H1 (cell line): ENCODE measurements around the gene GPR68.

Experiments used
- CTCF ChIP-seq, 3 experiments: IDR thresholded peaks; 1 replicate in 2 of 3; 2 replicates in 1 of 3; pipeline versions ENCODE4 v1.5.1 to v1.6.1; 2011; ENCODE audit warnings: low read length in 3 of 3, mild to moderate bottlenecking in 3 of 3, inconsistent platforms in 2 of 3, low read depth in 1 of 3, moderate library complexity in 1 of 3; ENCODE audit not compliant: insufficient read depth in 1 of 3; ENCODE audit errors: control extremely low read depth in 1 of 3
- RAD21 ChIP-seq, 2 experiments: IDR thresholded peaks in 1 of 2; conservative IDR thresholded peaks in 1 of 2; 2 replicates each; pipeline ENCODE4 v1.6.1; 2011; ENCODE audit warnings: low read depth in 2 of 2, low read length in 2 of 2, improper control_type of control experiment in 1 of 2, inconsistent platforms in 1 of 2, mild to moderate bottlenecking in 1 of 2, moderate library complexity in 1 of 2
- SAP30 ChIP-seq: fragments of 300-600 bp; sonication (generic); IDR thresholded peaks from 2 replicates; pipeline ENCODE4 v1.7.1; 2012; ENCODE audit warnings: low read length, moderate library complexity, mild to moderate bottlenecking, inconsistent platforms; ENCODE audit not compliant: insufficient read depth, insufficient replicate concordance
- TAF7 ChIP-seq: optimal IDR thresholded peaks from 2 replicates; pipeline ENCODE3; 2011; ENCODE audit warnings: low read depth, mild to moderate bottlenecking, inconsistent platforms, low read length, moderate library complexity, borderline replicate concordance

- TF ChIP-seq CTCF (IDR thresholded peaks at IDR 0.05; ENCODE audit: control extremely low read depth in 1 of 3, insufficient read depth in 1 of 3, low read depth in 1 of 3, low read length in 3 of 3): no peak
- TF ChIP-seq TAF7: no peak
- TF ChIP-seq SAP30: no peak
- TF ChIP-seq RAD21 (IDR thresholded peaks at IDR 0.05 in 1 of 2, conservative IDR thresholded peaks at IDR 0.05 in 1 of 2; ENCODE audit: low read depth in 2 of 2, low read length in 2 of 2): no peak
Measured at GRCh38 chr14:91261986-91262549, 17.6 kb upstream of the GPR68 start.
